CD4-positive, CD25-positive, alpha-beta regulatory T cell (primary cell): ENCODE measurements around the gene ADGRV1. TPM values are rescaled to one million over a fixed set of nuclear protein-coding genes. Genes with fewer than 3 reads are reported as not detected.
A peak's percentile ranks its signal among the peaks of the same experiment; 100 is the strongest.
"Not testable (repeated sequence)": the region's sequence is repeated elsewhere in the genome, so short reads cannot be mapped to it uniquely, and the experiment has no call there.

Experiments
- ATAC-seq, 2 donors: fragments of 150-1000 bp; cut with Tn5 transposase; one replicate each; pipeline ENCODE4 v1.10.0; 2021; ENCODE audit warnings: low read depth in 2 of 2, moderate number of reproducible peaks in 2 of 2, moderate library complexity in 1 of 2
- DNase-seq, 3 donors: peaks; one replicate each; pipeline versions ENCODE4 v3.0.0 to v3.0.0-alpha.2; 2012 to 2022; ENCODE audit warnings: mixed read lengths in 1 of 3
- H3K27ac ChIP-seq: one replicate; pipeline ENCODE4 v1.7.0; 2013; ENCODE audit warnings: mild to moderate bottlenecking, low read length; ENCODE audit not compliant: insufficient read depth, poor library complexity, severe bottlenecking
- H3K27me3 ChIP-seq: one replicate; pipeline ENCODE4 v1.7.0; 2013; ENCODE audit warnings: low read length; ENCODE audit not compliant: control insufficient read depth, insufficient read depth
- H3K36me3 ChIP-seq: one replicate; pipeline ENCODE4 v1.7.0; 2013; ENCODE audit warnings: mild to moderate bottlenecking, low read length, moderate library complexity; ENCODE audit not compliant: control insufficient read depth, insufficient read depth
- H3K4me1 ChIP-seq: 2 replicates; pipeline ENCODE4 v1.7.0; 2013; ENCODE audit warnings: mild to moderate bottlenecking, low read length; ENCODE audit not compliant: insufficient read depth, control insufficient read depth, poor library complexity, severe bottlenecking
- H3K4me3 ChIP-seq: one replicate; pipeline ENCODE4 v1.7.0; 2013; ENCODE audit warnings: low read depth, mild to moderate bottlenecking, low read length, moderate library complexity
- H3K9me3 ChIP-seq, 2 experiments: 1 replicate in 1 of 2; 2 replicates in 1 of 2; pipeline ENCODE4 v1.7.0; 2013; ENCODE audit warnings: low read length in 2 of 2, mild to moderate bottlenecking in 1 of 2, moderate library complexity in 1 of 2; ENCODE audit not compliant: control insufficient read depth in 2 of 2
- H3K27ac Mint-ChIP-seq, 3 donors: one replicate each; pipeline ENCODE4 v1.8.0; 2020 to 2022; ENCODE audit warnings: mild to moderate bottlenecking in 3 of 3, mixed read lengths in 3 of 3, moderate library complexity in 2 of 3
- H3K27me3 Mint-ChIP-seq: one replicate; pipeline ENCODE4 v1.8.0; 2022; ENCODE audit warnings: mild to moderate bottlenecking, mixed read lengths
- H3K36me3 Mint-ChIP-seq: one replicate; pipeline ENCODE4 v1.8.0; 2020; ENCODE audit warnings: mixed read lengths
- H3K4me1 Mint-ChIP-seq, 4 donors: one replicate each; pipeline ENCODE4 v1.8.0; 2020 to 2022; ENCODE audit warnings: mixed read lengths in 4 of 4, mild to moderate bottlenecking in 1 of 4
- H3K4me3 Mint-ChIP-seq, 4 donors: one replicate each; pipeline ENCODE4 v1.8.0; 2020 to 2022; ENCODE audit warnings: mild to moderate bottlenecking in 4 of 4, mixed read lengths in 4 of 4, moderate library complexity in 3 of 4
- H3K9me3 Mint-ChIP-seq, 7 donors: one replicate each; pipeline ENCODE4 v1.8.0; 2020 to 2022; ENCODE audit warnings: mixed read lengths in 7 of 7, mild to moderate bottlenecking in 3 of 7, moderate library complexity in 2 of 7
- polyA plus RNA-seq, 4 donors: library from polyadenylated mRNA; unstranded; fragments of 300-500 nt; fragmentation: Illumina TruSeq; gene quantifications; one replicate each; pipeline ENCODE4 v1.2.3, GENCODE V29; 2021
- total RNA-seq: library from RNA; stranded (reverse); gene quantifications from one replicate; pipeline ENCODE4 v1.2.3, GENCODE V29; 2022

The ADGRV1 gene
- total and polyA plus RNA-seq, 5 donors from 2014 or later = 0.42 to 0.52 TPM; not detected in 3

GRCh38 chr5:90967443-90967842, 408.8 kb downstream of the ADGRV1 start:
- Histone ChIP-seq H3K27ac (no peak overlapping the region), H3K4me1 (no peaks in the 10 kb centered on the region), H3K36me3 (no peaks in the 10 kb centered on the region), H3K4me3 (no peak overlapping the region), H3K9me3 (no peaks in the 10 kb centered on the region), H3K27me3 (peaks cover 3% of the 10 kb centered on the region)
- H3K9me3 Mint-ChIP-seq = peaks cover 0 to 5% (median 1%) of the 10 kb centered on the region in 7 donors
- DNase-seq = no peak
- H3K4me3 Mint-ChIP-seq = no peak overlapping the region
- peaks cover 9% of the 10 kb centered on the region for H3K27me3 Mint-ChIP-seq
- H3K27ac Mint-ChIP-seq = no peak overlapping the region
- ATAC-seq = no peak
- H3K4me1 Mint-ChIP-seq = no peaks in the 10 kb centered on the region
- no peaks in the 10 kb centered on the region for H3K36me3 Mint-ChIP-seq

DNA sequence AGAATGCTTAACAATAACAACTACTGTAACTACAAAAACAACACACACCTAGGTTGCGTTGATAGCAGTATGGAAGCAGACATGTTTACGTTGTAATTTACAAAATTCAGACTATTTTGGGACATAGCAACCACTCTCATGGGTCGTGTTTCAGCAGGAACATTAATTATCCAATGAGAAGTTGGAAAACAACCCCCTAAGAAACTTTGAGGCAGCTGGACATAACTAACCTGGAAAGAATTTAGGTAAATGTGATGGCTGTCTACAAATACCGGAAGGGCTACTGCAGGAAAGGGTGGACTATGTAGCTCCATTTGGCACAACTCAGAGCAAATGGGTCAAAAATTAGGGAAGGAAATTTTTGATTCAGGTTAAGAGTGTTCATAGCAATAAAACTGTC, 409.3 kb downstream of the ADGRV1 start:
- no peaks in the 10 kb centered on the region for H3K9me3 ChIP-seq
- DNase-seq (no peak), ATAC-seq (no peak)
- Mint-ChIP-seq H3K27me3 (peaks cover 9% of the 10 kb centered on the region), H3K4me1 (no peaks in the 10 kb centered on the region), H3K27ac (no peak overlapping the region), H3K4me3 (no peak overlapping the region), H3K9me3 (peaks cover 0 to 8% (median 1%) of the 10 kb centered on the region in 7 donors), H3K36me3 (no peaks in the 10 kb centered on the region)
- H3K36me3 ChIP-seq = no peaks in the 10 kb centered on the region
- H3K27ac ChIP-seq = no peak overlapping the region
- H3K27me3 ChIP-seq = peaks cover 3% of the 10 kb centered on the region
- no peak overlapping the region for H3K4me3 ChIP-seq
- no peaks in the 10 kb centered on the region for H3K4me1 ChIP-seq

DNA sequence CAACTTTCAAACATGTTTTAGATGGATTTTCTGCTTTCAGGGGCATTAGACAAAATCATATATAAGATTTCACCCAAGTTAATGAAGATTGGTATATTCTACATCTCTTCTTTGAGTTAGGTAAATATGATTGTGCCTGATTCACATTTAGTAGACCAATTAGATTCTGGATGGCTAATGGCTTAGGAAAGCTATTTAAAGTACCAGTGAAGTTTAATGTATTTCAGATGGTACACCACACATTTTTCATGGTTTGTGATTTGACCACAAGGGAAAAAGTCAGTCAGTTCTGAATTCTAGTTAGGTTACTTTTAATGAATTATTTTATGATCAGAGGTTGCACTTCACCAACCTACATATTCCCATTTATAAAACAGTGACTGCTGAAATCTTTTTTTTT, 409.7 kb downstream of the ADGRV1 start:
- H3K4me3 ChIP-seq = no peak overlapping the region
- peaks cover 0 to 8% (median 1%) of the 10 kb centered on the region in 7 donors for H3K9me3 Mint-ChIP-seq
- H3K4me1 ChIP-seq = no peaks in the 10 kb centered on the region
- H3K36me3 Mint-ChIP-seq = no peaks in the 10 kb centered on the region
- no peak overlapping the region for H3K4me3 Mint-ChIP-seq
- H3K27me3 Mint-ChIP-seq = peaks cover 9% of the 10 kb centered on the region
- no peaks in the 10 kb centered on the region for H3K9me3 ChIP-seq
- H3K4me1 Mint-ChIP-seq = no peaks in the 10 kb centered on the region
- no peak overlapping the region for H3K27ac Mint-ChIP-seq
- H3K36me3 ChIP-seq = no peaks in the 10 kb centered on the region
- DNase-seq (no peak), ATAC-seq (no peak)
- peaks cover 3% of the 10 kb centered on the region for H3K27me3 ChIP-seq
- no peak overlapping the region for H3K27ac ChIP-seq

DNA sequence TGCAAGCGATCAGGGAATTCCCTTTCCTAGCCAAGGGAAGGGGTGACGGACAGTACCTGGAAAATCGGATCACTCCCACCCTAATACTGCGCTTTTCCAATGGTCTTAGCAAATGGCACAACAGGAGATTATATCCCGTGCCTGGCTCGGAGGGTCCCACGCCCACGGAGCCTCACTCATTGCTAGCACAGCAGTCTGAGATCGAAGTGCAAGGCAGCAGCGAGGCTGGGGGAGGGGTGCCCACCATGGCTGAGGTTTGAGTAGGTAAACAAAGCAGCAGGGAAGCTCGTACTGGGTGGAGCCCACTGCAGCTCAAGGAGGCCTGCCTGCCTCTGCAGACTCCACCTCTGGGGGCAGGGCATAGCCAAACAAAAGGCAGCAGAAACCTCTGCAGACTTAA, 411.3 kb downstream of the ADGRV1 start:
- H3K4me1 ChIP-seq, H3K9me3 ChIP-seq, ATAC-seq, H3K27ac Mint-ChIP-seq, H3K4me1 Mint-ChIP-seq, H3K9me3 Mint-ChIP-seq, H3K36me3 ChIP-seq, DNase-seq, H3K27me3 Mint-ChIP-seq, H3K27me3 ChIP-seq, H3K36me3 Mint-ChIP-seq, H3K4me3 Mint-ChIP-seq, H3K27ac ChIP-seq, H3K4me3 ChIP-seq: not testable (repeated sequence)

DNA sequence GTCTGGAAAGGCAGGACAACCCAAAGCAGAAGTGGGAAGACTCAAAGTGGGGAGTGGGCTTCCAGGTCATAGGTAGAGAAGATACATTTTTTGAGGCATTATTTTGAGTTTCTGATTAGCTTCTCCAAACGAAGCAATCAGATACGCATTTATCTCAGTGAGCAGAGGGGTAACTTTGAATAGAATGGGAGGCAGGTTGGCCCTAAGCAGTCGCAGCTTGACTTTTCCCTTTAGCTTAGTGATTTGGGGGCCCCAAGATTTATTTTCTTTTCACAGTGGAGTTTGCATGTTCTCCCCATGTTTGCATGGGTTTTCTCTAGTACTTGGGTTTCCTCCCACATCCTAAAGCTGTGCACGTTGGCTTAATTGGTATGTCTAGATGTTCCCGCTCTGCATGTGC, 422.6 kb downstream of the ADGRV1 start:
- Mint-ChIP-seq H3K9me3 (peaks cover 0 to 3% (median 0%) of the 10 kb centered on the region in 7 donors), H3K36me3 (no peaks in the 10 kb centered on the region), H3K27me3 (no peaks in the 10 kb centered on the region), H3K4me3 (no peak overlapping the region), H3K27ac (peak overlapping the region in 1 of 3 donors; percentile 6), H3K4me1 (no peaks in the 10 kb centered on the region)
- no peak for ATAC-seq
- Histone ChIP-seq H3K36me3 (no peaks in the 10 kb centered on the region), H3K4me3 (no peak overlapping the region), H3K27ac (no peak overlapping the region), H3K9me3 (no peaks in the 10 kb centered on the region), H3K4me1 (no peaks in the 10 kb centered on the region), H3K27me3 (no peaks in the 10 kb centered on the region)
- DNase-seq = no peak

DNA sequence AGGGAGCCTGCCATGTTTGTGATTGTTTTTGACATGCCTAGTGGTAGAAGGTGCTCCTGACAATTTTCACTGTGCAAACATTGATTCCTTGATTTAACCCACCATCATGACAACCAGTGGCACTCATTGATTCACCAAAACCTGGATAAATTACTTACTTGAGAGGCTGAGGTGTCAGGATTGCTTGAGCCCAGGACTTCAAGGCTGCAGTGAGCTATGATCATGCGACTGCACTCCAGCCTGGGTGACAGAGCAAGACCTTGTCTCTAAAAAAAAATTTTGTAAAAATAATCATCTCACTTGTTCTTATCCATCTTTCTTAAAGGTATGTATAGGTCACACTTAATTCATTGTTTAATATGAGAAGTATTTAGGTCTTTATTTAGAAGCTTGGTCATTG, 423.2 kb downstream of the ADGRV1 start:
- ATAC-seq (no peak), DNase-seq (no peak)
- Mint-ChIP-seq H3K27me3 (no peaks in the 10 kb centered on the region), H3K4me1 (no peaks in the 10 kb centered on the region), H3K9me3 (peaks cover 0 to 3% (median 0%) of the 10 kb centered on the region in 7 donors), H3K4me3 (no peak overlapping the region), H3K27ac (no peak overlapping the region), H3K36me3 (no peaks in the 10 kb centered on the region)
- H3K4me1 ChIP-seq = no peaks in the 10 kb centered on the region
- no peak overlapping the region for H3K27ac ChIP-seq
- no peak overlapping the region for H3K4me3 ChIP-seq
- H3K9me3 ChIP-seq = no peaks in the 10 kb centered on the region
- no peaks in the 10 kb centered on the region for H3K27me3 ChIP-seq
- H3K36me3 ChIP-seq = no peaks in the 10 kb centered on the region

GRCh38 chr5:90982576-90982975, 424.0 kb downstream of the ADGRV1 start:
- no peak for DNase-seq
- Histone ChIP-seq H3K27me3 (no peaks in the 10 kb centered on the region), H3K27ac (no peak overlapping the region), H3K4me3 (no peak overlapping the region), H3K9me3 (no peaks in the 10 kb centered on the region), H3K36me3 (no peaks in the 10 kb centered on the region), H3K4me1 (no peaks in the 10 kb centered on the region)
- Mint-ChIP-seq H3K9me3 (peaks cover 0 to 2% (median 0%) of the 10 kb centered on the region in 7 donors), H3K27ac (no peak overlapping the region), H3K4me1 (no peaks in the 10 kb centered on the region), H3K4me3 (no peak overlapping the region), H3K36me3 (no peaks in the 10 kb centered on the region), H3K27me3 (no peaks in the 10 kb centered on the region)
- no peak for ATAC-seq

- H3K36me3 Mint-ChIP-seq = no peaks in the 10 kb centered on the region
- no peaks in the 10 kb centered on the region for H3K4me1 Mint-ChIP-seq
- ATAC-seq = no peak
- Histone ChIP-seq H3K4me3 (no peak overlapping the region), H3K9me3 (no peaks in the 10 kb centered on the region), H3K4me1 (no peaks in the 10 kb centered on the region), H3K27me3 (no peaks in the 10 kb centered on the region), H3K27ac (no peak overlapping the region), H3K36me3 (no peaks in the 10 kb centered on the region)
- no peaks in the 10 kb centered on the region for H3K27me3 Mint-ChIP-seq
- peaks cover 0 to 2% (median 0%) of the 10 kb centered on the region in 7 donors for H3K9me3 Mint-ChIP-seq
- H3K4me3 Mint-ChIP-seq = no peak overlapping the region
- no peak overlapping the region for H3K27ac Mint-ChIP-seq
- DNase-seq = no peak
These were observed 424.6 kb downstream of the ADGRV1 start for GRCh38 chr5:90983148-90983547.
